Skin epidermis (tissue), 12 donors: ENCODE measurements around the gene JPT1.
"Not testable (repeated sequence)": the region's sequence is repeated elsewhere in the genome, so short reads cannot be mapped to it uniquely, and the experiment has no call there.

Experiments
- H3K27ac ChIP-seq, 21 experiments: fragments of 200-600 bp; sonication (generic) in 11 of 21; one replicate each; pipeline ENCODE4 v1.5.0; 2020; ENCODE audit warnings: mild to moderate bottlenecking in 3 of 21, inconsistent platforms in 2 of 21, moderate library complexity in 2 of 21
- H3K4me3 ChIP-seq, 7 experiments: fragments of 200-600 bp; sonication (generic) in 2 of 7; one replicate each; pipeline ENCODE4 v1.5.0; 2020; ENCODE audit warnings: inconsistent platforms in 2 of 7, mild to moderate bottlenecking in 2 of 7, moderate library complexity in 1 of 7

JPT1 gene

GRCh38 chr17:75159196-75160031 lies 5.1 kb upstream of the JPT1 start:
- Histone ChIP-seq H3K4me3 (no peak overlapping the region), H3K27ac (peak overlapping the region in 1 of 21 experiments; percentile 34)

DNA sequence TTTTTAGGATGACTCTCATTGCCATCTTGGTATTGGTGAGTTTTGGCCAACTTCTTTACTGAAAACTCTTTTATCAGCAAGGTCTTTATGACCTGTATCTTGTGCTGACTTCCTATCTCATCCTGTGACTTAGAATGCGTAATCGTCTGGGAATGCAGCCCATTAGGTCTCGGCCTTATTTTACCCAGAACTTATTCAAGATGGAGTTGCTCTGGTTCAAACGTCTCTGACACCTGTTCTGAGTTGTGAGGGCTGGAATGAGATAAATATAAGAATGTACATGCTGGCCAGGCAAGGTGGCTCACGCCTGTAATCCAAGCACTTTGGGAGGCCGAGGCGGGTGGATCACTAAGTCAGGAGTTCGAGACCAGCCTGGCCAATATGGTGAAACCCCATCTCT lies 4.2 kb upstream of the JPT1 start:
- not testable (repeated sequence) for H3K27ac ChIP-seq, H3K4me3 ChIP-seq

GRCh38 chr17:75155191-75155601 lies 884 bp upstream of the JPT1 start:
- peak overlapping the region in 12 of 21 experiments; percentile 28 to 93 (median 79) for H3K27ac ChIP-seq
- peak overlapping the region in 2 of 7 experiments; percentile 93 to 96 for H3K4me3 ChIP-seq

DNA sequence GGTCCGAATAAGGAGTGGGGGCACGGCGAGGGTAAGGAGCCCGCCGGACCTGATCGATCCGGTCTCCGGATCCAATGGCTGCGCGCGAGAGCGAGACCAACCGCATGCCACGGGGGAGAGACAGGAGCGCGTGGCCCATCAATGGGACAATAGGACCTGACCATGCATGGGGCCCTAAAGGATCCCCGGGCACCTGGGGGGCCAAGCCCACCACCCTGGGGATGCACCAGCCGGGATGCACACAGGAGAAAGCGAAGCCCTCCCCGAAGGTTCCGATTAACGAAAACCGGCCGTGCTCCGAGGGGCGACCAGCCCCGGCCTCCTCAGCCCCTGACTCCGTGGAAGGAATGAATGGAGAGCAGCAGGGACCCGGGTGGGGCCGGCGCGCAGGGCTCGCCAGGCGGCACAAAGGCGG lies 525 bp downstream of the JPT1 start:
- peak overlapping the region; percentile 3 to 93 (median 86) for H3K27ac ChIP-seq

GRCh38 chr17:75152922-75153779 lies 1.2 kb downstream of the JPT1 start:
- H3K27ac ChIP-seq, result peak overlapping the region in 20 of 21 experiments; percentile 3 to 93 (median 86)

More for the DNA sequence above, 525 bp downstream of the JPT1 start:
- peak overlapping the region; percentile 63 to 96 (median 89) for H3K4me3 ChIP-seq

GRCh38 chr17:75152523-75152921 lies 1.8 kb downstream of the JPT1 start:
- peak overlapping the region in 5 of 7 experiments; percentile 63 to 96 (median 93) for H3K4me3 ChIP-seq
- peak overlapping the region in 4 of 21 experiments; percentile 11 to 93 (median 89) for H3K27ac ChIP-seq

More at GRCh38 chr17:75152922-75153779, 1.2 kb downstream of the JPT1 start:
- H3K4me3 ChIP-seq, result peak overlapping the region; percentile 63 to 96 (median 89)

DNA sequence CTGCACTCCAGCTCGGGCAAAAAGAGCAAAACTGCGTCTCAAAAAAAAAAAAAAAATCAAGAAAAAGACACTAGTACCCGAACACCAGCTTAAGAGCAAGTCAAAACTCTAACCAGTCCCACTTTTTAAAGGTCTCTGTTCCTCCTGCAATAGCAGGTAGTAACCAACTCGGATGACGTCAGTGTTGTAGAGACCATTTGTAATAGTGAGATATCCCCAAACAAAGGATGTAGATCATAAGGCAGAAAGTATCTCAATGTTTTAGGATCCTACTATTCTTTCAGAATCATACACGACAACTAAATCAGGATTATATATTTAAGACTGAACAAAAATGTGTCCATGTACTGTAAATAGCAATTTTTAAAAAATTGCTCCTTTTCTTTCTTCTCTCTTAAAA lies 2.4 kb downstream of the JPT1 start:
- Histone ChIP-seq H3K27ac (no peak overlapping the region), H3K4me3 (no peak overlapping the region)

DNA sequence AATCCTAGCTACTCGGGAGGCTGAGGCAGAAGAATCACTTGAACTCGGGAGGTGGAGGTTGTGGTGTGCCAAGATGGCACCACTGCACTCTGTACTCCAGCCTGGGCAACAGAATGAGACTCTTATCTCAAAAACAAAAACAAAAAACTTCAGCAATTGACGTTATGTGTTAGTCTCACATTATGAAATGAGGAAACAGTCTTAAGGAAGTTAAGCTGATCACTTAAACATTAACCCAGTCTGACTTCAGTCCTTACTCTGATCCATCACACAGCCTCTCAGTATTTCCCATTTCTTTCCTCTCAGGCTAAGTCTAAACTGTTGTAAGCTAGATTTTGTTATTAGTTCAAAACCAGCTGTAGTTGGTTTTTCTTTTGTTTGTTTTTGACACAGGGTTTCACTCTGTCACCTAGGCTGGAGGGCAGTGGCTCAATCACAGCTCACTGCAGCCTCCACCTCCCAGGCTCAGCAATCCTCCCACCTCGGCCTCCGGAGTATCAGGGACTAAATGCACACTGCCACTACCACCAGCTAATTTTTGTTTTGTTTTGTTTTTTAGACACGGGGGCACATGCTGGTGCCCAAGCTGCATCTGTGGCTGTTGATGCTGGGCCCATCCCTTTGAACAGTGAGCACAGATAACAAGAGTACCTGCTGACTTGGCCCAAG lies 6.3 kb downstream of the JPT1 start:
- H3K27ac ChIP-seq, result peak overlapping the region in 4 of 21 experiments; percentile 12 to 24 (median 20)
- H3K4me3 ChIP-seq, result no peak overlapping the region

DNA sequence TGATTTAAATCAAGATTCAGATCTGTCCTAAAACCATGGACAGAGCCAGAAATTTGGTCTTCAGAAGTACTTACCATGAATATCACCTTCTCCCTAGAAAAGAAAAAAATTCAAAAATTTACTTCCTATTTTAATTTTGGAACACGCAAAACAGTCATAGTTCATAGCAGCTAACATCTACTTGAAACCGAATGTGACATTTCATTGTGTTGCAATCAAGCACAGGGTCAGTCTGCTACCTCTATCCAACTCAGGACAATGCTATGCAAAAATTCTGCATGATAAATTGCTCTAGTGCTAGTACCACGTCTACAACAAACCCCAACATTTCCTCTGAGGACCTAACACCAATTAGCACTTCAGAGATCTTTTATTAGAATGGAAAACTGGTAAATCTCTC lies 7.7 kb downstream of the JPT1 start:
- H3K27ac ChIP-seq, result peak overlapping the region in 1 of 21 experiments; percentile 29
- H3K4me3 ChIP-seq, result no peak overlapping the region

- no peak overlapping the region for H3K27ac ChIP-seq
Observed at GRCh38 chr17:75144816-75145512, 9.3 kb downstream of the JPT1 start.

GRCh38 chr17:75142236-75142971 lies 11.9 kb downstream of the JPT1 start:
- H3K4me3 ChIP-seq, result no peak overlapping the region
- H3K27ac ChIP-seq, result no peak overlapping the region

More at GRCh38 chr17:75144816-75145512, 9.3 kb downstream of the JPT1 start:
- no peak overlapping the region for H3K4me3 ChIP-seq

DNA sequence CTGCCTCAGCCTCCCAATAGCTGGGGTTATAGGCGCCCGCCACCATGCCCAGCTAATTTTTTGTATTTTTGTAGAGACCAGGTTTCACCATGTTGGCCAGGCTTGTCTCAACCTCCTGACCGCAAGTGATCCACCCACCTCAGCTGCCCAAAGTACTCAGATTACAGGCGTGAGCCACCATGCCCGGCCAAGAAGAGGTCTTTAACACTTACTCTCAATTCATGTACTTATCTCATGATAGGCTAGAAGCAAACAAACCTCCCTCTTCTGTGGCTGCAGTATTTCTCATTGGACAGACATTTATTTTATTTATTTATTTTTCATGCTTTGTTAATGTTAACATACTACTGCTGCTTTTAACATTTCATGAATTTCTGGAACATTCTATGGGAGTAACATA lies 15.8 kb downstream of the JPT1 start:
- Histone ChIP-seq H3K27ac (no peak overlapping the region), H3K4me3 (no peak overlapping the region)

- not testable (repeated sequence) for H3K4me3 ChIP-seq, H3K27ac ChIP-seq
Observed at GRCh38 chr17:75137762-75138161, 16.6 kb downstream of the JPT1 start.

- peak overlapping the region in 3 of 21 experiments; percentile 17 to 42 (median 37) for H3K27ac ChIP-seq
- no peak overlapping the region for H3K4me3 ChIP-seq
Observed at GRCh38 chr17:75135946-75136345, 18.4 kb downstream of the JPT1 start.

DNA sequence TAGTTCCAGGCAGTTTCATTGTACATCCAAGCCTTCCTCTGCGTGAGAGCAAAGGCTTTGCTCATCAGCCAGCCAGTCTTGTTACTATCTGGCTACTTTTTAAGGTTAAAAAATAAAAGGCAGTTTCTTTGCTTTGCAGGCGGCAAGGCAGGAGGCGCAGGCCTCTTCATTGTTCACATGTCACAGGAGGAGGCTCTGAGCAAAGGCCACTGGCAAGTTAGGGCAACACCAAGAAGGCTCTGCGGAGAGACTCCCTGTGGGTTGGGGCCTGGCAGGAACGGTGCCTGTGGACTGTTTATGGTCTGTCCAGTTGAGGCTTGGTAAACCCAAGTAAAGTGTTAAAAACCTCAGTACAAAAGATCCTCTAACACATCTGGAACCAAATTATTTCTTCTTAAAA lies 18.9 kb downstream of the JPT1 start:
- Histone ChIP-seq H3K27ac (peak overlapping the region in 4 of 21 experiments; percentile 1 to 42 (median 10)), H3K4me3 (no peak overlapping the region)

- H3K27ac ChIP-seq, H3K4me3 ChIP-seq: not testable (repeated sequence)
Observed at GRCh38 chr17:75133607-75134347, 20.5 kb downstream of the JPT1 start.

GRCh38 chr17:75133001-75133400 lies 21.3 kb downstream of the JPT1 start:
- no peak overlapping the region for H3K27ac ChIP-seq
- no peak overlapping the region for H3K4me3 ChIP-seq
